Measurements from ENCODE around the gene TPCN1. TPM values are rescaled to one million over a fixed set of nuclear protein-coding genes. Genes with fewer than 3 reads are reported as not detected.

TPCN1 gene
- total and polyA plus RNA-seq, 2 donors (not counting 1 experiment from before 2014, with no cell fraction given) = 17.2 to 17.8 TPM

DNA sequence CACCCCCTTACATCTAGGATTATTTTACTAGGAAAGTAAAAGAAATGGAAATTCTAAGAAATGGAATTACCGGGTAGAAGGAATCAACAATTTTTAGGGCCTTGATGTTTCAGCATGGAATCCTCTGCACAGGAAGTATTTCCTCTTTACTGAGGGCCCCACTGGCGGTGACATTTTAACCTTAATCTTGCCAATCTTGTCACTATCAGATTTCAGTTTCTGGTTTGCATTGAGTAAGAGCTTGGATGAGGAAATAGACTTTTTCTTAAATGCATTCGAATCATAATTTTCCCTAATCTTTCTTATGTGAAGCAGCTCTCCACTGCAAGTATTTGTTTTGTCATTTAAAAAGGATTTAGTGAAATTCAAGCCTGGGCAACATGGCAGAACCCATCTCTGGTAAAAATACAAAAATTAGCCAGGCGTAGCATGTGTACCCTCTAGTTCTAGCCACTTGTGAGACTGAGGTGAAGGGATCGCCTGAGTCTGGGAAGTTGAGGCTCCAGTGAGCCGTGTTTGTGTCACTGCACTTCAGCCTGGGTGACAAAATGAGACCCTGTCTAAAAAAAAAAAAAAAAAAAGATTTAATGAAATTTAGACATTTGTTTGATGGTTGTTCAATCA, 40.7 kb downstream of the TPCN1 start:
- no peaks in the 10 kb centered on the region for H3K27me3 ChIP-seq (ENCODE audit: control insufficient read depth, insufficient read depth, low read length)
- no peaks in the 10 kb centered on the region for H3K9me3 ChIP-seq (ENCODE audit: control insufficient read depth, insufficient read depth, low read depth, low read length)
- H4K20me1 ChIP-seq (ENCODE audit: control insufficient read depth, extremely low read depth, insufficient read depth, low read length) = no peaks in the 10 kb centered on the region
- no peak for TF ChIP-seq EZH2 (IDR thresholded peaks at IDR 0.05; ENCODE audit: low read length, missing control alignments)
- TF ChIP-seq, protein P1, sequence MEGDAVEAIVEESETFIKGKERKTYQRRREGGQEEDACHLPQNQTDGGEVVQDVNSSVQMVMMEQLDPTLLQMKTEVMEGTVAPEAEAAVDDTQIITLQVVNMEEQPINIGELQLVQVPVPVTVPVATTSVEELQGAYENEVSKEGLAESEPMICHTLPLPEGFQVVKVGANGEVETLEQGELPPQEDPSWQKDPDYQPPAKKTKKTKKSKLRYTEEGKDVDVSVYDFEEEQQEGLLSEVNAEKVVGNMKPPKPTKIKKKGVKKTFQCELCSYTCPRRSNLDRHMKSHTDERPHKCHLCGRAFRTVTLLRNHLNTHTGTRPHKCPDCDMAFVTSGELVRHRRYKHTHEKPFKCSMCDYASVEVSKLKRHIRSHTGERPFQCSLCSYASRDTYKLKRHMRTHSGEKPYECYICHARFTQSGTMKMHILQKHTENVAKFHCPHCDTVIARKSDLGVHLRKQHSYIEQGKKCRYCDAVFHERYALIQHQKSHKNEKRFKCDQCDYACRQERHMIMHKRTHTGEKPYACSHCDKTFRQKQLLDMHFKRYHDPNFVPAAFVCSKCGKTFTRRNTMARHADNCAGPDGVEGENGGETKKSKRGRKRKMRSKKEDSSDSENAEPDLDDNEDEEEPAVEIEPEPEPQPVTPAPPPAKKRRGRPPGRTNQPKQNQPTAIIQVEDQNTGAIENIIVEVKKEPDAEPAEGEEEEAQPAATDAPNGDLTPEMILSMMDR (conservative IDR thresholded peaks at IDR 0.05 in 1 of 2, IDR thresholded peaks at IDR 0.05 in 1 of 2; ENCODE audit: low read depth in 1 of 2, low read length in 2 of 2) = no peak
- no peaks in the 10 kb centered on the region for H3K79me2 ChIP-seq (ENCODE audit: control insufficient read depth, insufficient read depth, low read length)
- H3K4me2 ChIP-seq (ENCODE audit: extremely low read depth, insufficient read depth, low read length) = no peak overlapping the region
- no peaks in the 10 kb centered on the region for H3K36me3 ChIP-seq (ENCODE audit: control insufficient read depth, insufficient read depth, low read length)
- no peak overlapping the region for H2AFZ ChIP-seq (ENCODE audit: low read length)
- no peak overlapping the region for H3K9ac ChIP-seq (ENCODE audit: insufficient read depth, low read length)
- peaks cover 5% of the 10 kb centered on the region for H3K4me1 ChIP-seq (ENCODE audit: control insufficient read depth, extremely low read depth, insufficient read depth, low read length)
- no peak overlapping the region for H3K4me3 ChIP-seq (replicated peaks in 1 of 4; ENCODE audit: control extremely low read depth in 1 of 4, insufficient read depth in 1 of 4, low read depth in 3 of 4, low read length in 4 of 4)
- peak in 1 of 2 donors; percentile 53 for DNase-seq (ENCODE audit: low read depth in 2 of 2)
- H3K27ac ChIP-seq (ENCODE audit: insufficient read depth, low read length) = no peak overlapping the region

DNA sequence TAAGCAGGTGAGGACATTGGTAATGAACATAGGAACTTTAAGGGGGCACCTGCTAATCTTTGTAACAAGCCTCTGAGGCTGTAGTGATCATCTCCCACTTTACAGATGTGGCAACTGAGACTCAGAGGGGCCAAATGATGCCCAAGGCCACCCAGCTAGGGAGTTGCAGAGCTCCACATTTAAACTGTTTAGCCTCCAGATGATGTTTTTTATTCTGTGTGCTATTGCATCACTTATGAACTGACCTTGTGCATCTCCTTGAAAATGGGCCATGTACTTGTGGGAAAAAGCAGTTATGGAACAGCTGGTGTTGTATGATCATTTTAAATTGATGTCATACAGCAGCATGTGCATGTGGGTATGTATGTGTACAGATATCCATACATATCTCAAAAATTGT, 41.4 kb downstream of the TPCN1 start:
- peak in 1 of 2 donors; percentile 74 for DNase-seq (ENCODE audit: low read depth in 2 of 2)
- Histone ChIP-seq H3K27me3 (ENCODE audit: control insufficient read depth, insufficient read depth, low read length) (no peaks in the 10 kb centered on the region), H3K4me2 (ENCODE audit: extremely low read depth, insufficient read depth, low read length) (no peak overlapping the region), H3K4me3 (replicated peaks in 1 of 4; ENCODE audit: control extremely low read depth in 1 of 4, insufficient read depth in 1 of 4, low read depth in 3 of 4, low read length in 4 of 4) (no peak overlapping the region), H3K36me3 (ENCODE audit: control insufficient read depth, insufficient read depth, low read length) (no peaks in the 10 kb centered on the region), H3K9me3 (ENCODE audit: control insufficient read depth, insufficient read depth, low read depth, low read length) (no peaks in the 10 kb centered on the region), H3K27ac (ENCODE audit: insufficient read depth, low read length) (no peak overlapping the region), H3K9ac (ENCODE audit: insufficient read depth, low read length) (no peak overlapping the region), H3K79me2 (ENCODE audit: control insufficient read depth, insufficient read depth, low read length) (no peaks in the 10 kb centered on the region), H3K4me1 (ENCODE audit: control insufficient read depth, extremely low read depth, insufficient read depth, low read length) (peaks cover 5% of the 10 kb centered on the region), H4K20me1 (ENCODE audit: control insufficient read depth, extremely low read depth, insufficient read depth, low read length) (no peaks in the 10 kb centered on the region), H2AFZ (ENCODE audit: low read length) (no peak overlapping the region)
- TF ChIP-seq, protein P1 (conservative IDR thresholded peaks at IDR 0.05 in 1 of 2, IDR thresholded peaks at IDR 0.05 in 1 of 2; ENCODE audit: low read depth in 1 of 2, low read length in 2 of 2) = no peak
- TF ChIP-seq EZH2 (IDR thresholded peaks at IDR 0.05; ENCODE audit: low read length, missing control alignments) = no peak

DNA sequence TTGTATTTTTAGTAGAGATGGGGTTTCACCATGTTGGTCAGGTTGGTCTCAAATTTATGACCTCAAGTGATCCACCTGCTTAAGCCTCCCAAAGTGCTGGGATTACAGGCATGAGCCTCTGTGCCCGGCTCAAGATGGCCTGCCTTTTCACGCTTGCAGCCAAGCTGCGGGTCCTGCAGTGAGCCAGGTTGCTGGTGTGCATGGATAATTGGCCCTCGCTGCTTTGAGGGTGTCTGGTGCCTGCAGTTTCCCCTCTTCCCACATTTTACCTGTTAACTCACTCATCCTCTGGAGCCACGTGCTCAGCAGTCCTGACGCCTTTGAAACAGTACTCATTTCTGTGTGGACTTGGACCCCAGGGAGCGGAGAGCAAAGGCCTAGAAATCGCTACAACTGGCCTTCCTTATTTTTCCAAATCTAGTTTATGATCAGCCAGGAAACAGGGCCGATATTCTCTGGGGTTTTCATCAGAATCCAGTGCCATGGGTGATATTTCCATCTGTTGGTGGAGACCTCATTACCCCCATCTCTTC, 42.2 kb downstream of the TPCN1 start:
- Histone ChIP-seq H3K4me1 (ENCODE audit: control insufficient read depth, extremely low read depth, insufficient read depth, low read length) (peaks cover 5% of the 10 kb centered on the region), H3K36me3 (ENCODE audit: control insufficient read depth, insufficient read depth, low read length) (no peaks in the 10 kb centered on the region)
- TF ChIP-seq EZH2 (IDR thresholded peaks at IDR 0.05; ENCODE audit: low read length, missing control alignments) = no peak
- TF ChIP-seq, protein P1 (conservative IDR thresholded peaks at IDR 0.05 in 1 of 2, IDR thresholded peaks at IDR 0.05 in 1 of 2; ENCODE audit: low read depth in 1 of 2, low read length in 2 of 2) = no peak

More for the DNA sequence above, 42.2 kb downstream of the TPCN1 start:
- Histone ChIP-seq H3K27ac (ENCODE audit: insufficient read depth, low read length) (no peak overlapping the region), H3K27me3 (ENCODE audit: control insufficient read depth, insufficient read depth, low read length) (no peaks in the 10 kb centered on the region), H3K4me2 (ENCODE audit: extremely low read depth, insufficient read depth, low read length) (no peak overlapping the region), H3K9me3 (ENCODE audit: control insufficient read depth, insufficient read depth, low read depth, low read length) (no peaks in the 10 kb centered on the region), H4K20me1 (ENCODE audit: control insufficient read depth, extremely low read depth, insufficient read depth, low read length) (no peaks in the 10 kb centered on the region), H3K9ac (ENCODE audit: insufficient read depth, low read length) (no peak overlapping the region), H3K79me2 (ENCODE audit: control insufficient read depth, insufficient read depth, low read length) (no peaks in the 10 kb centered on the region), H3K4me3 (replicated peaks in 1 of 4; ENCODE audit: control extremely low read depth in 1 of 4, insufficient read depth in 1 of 4, low read depth in 3 of 4, low read length in 4 of 4) (no peak overlapping the region), H2AFZ (ENCODE audit: low read length) (no peak overlapping the region)
- no peak for DNase-seq (ENCODE audit: low read depth in 2 of 2)
